Osteoblast (primary cell): ENCODE results near the gene RICTOR. TPM values are rescaled to one million over a fixed set of nuclear protein-coding genes. Genes with fewer than 3 reads are reported as not detected.

ENCODE experiments used
- DNase-seq: peaks from one replicate; pipeline ENCODE4 v3.0.0; 2011; ENCODE audit warnings: low spot score, mixed read lengths; ENCODE audit not compliant: insufficient read length; ENCODE audit errors: missing footprints
- H2AFZ ChIP-seq: 2 replicates; pipeline ENCODE4 v1.6.0; 2011; ENCODE audit warnings: mild to moderate bottlenecking, low read length
- H3K27ac ChIP-seq: 2 replicates; pipeline ENCODE4 v1.5.1; 2011; ENCODE audit warnings: mild to moderate bottlenecking, low read depth, low read length, moderate library complexity
- H3K27me3 ChIP-seq: 2 replicates; pipeline ENCODE4 v1.6.0; 2012; ENCODE audit warnings: mild to moderate bottlenecking, control low read depth, inconsistent platforms, low read length, moderate library complexity; ENCODE audit not compliant: insufficient read depth
- H3K36me3 ChIP-seq: 2 replicates; pipeline ENCODE4 v1.5.1; 2011; ENCODE audit warnings: mild to moderate bottlenecking, low read length, control low read depth, moderate library complexity; ENCODE audit not compliant: insufficient read depth
- H3K4me1 ChIP-seq: 2 replicates; pipeline ENCODE4 v1.5.1; 2011; ENCODE audit warnings: mild to moderate bottlenecking, low read length, control low read depth, moderate library complexity; ENCODE audit not compliant: insufficient read depth
- H3K4me2 ChIP-seq: 2 replicates; pipeline ENCODE4 v1.6.0; 2011; ENCODE audit warnings: mild to moderate bottlenecking, low read length; ENCODE audit not compliant: insufficient read depth
- H3K4me3 ChIP-seq: fragments of 200-600 bp; sonication (generic); 3 replicates; pipeline ENCODE4 v1.5.1; 2012; ENCODE audit warnings: mild to moderate bottlenecking, low read length, inconsistent platforms; ENCODE audit not compliant: insufficient read depth
- H3K79me2 ChIP-seq: 2 replicates; pipeline ENCODE4 v1.6.0; 2012; ENCODE audit warnings: mild to moderate bottlenecking, low read length, control low read depth, inconsistent platforms; ENCODE audit not compliant: insufficient read depth
- H3K9me3 ChIP-seq: 2 replicates; pipeline ENCODE4 v1.5.1; 2011; ENCODE audit warnings: low read depth, low read length, control low read depth
- H4K20me1 ChIP-seq: 2 replicates; pipeline ENCODE4 v1.6.0; 2012; ENCODE audit warnings: mild to moderate bottlenecking, low read length, control low read depth; ENCODE audit not compliant: insufficient read depth
- CTCF ChIP-seq: IDR thresholded peaks from 2 replicates; pipeline ENCODE4 v1.5.1; 2011; ENCODE audit warnings: mild to moderate bottlenecking, low read depth, low read length, moderate library complexity; ENCODE audit errors: extremely low read depth
- total RNA-seq: library from RNA; depleted of rRNA; stranded (reverse); fragments of >200 nt; gene quantifications from 2 replicates; pipeline ENCODE4 v1.2.3, GENCODE V29; 2012

RICTOR gene
- total RNA-seq, 1 donor = 46.7 TPM

GRCh38 chr5:39023121-39023520 lies 51.1 kb downstream of the RICTOR start:
- H3K4me1 ChIP-seq = no peaks in the 10 kb centered on the region
- peaks cover 63% of the 10 kb centered on the region for H3K79me2 ChIP-seq
- H4K20me1 ChIP-seq = peaks cover 9% of the 10 kb centered on the region
- no peaks in the 10 kb centered on the region for H3K36me3 ChIP-seq
- no peaks in the 10 kb centered on the region for H3K9me3 ChIP-seq
- H3K4me2 ChIP-seq = no peak overlapping the region
- no peak overlapping the region for H3K4me3 ChIP-seq
- H2AFZ ChIP-seq = no peak overlapping the region
- H3K27me3 ChIP-seq = no peaks in the 10 kb centered on the region
- no peak for DNase-seq
- TF ChIP-seq CTCF = no peak
- no peak overlapping the region for H3K27ac ChIP-seq

GRCh38 chr5:39022151-39022550 lies 52.0 kb downstream of the RICTOR start:
- no peaks in the 10 kb centered on the region for H3K36me3 ChIP-seq
- no peaks in the 10 kb centered on the region for H3K9me3 ChIP-seq
- H3K27ac ChIP-seq = no peak overlapping the region
- no peak overlapping the region for H2AFZ ChIP-seq
- H4K20me1 ChIP-seq = peaks cover 9% of the 10 kb centered on the region
- H3K27me3 ChIP-seq = no peaks in the 10 kb centered on the region
- H3K4me1 ChIP-seq = no peaks in the 10 kb centered on the region
- H3K79me2 ChIP-seq = peaks cover 63% of the 10 kb centered on the region
- no peak for DNase-seq
- no peak overlapping the region for H3K4me2 ChIP-seq
- no peak overlapping the region for H3K4me3 ChIP-seq
- no peak for TF ChIP-seq CTCF

- Histone ChIP-seq H3K27ac (no peak overlapping the region), H3K4me2 (no peak overlapping the region), H3K4me3 (no peak overlapping the region), H3K4me1 (peaks cover 6% of the 10 kb centered on the region), H4K20me1 (peaks cover 9% of the 10 kb centered on the region), H3K9me3 (no peaks in the 10 kb centered on the region), H3K79me2 (peaks cover 61% of the 10 kb centered on the region), H3K36me3 (no peaks in the 10 kb centered on the region), H2AFZ (no peak overlapping the region), H3K27me3 (no peaks in the 10 kb centered on the region)
- TF ChIP-seq CTCF = no peak
- DNase-seq = no peak
These were observed 52.8 kb downstream of the RICTOR start for GRCh38 chr5:39021413-39021812.

- peaks cover 51% of the 10 kb centered on the region for H3K79me2 ChIP-seq
- no peak overlapping the region for H3K27ac ChIP-seq
- no peaks in the 10 kb centered on the region for H3K27me3 ChIP-seq
- no peaks in the 10 kb centered on the region for H3K36me3 ChIP-seq
- H3K4me3 ChIP-seq = no peak overlapping the region
- H3K4me1 ChIP-seq = peaks cover 16% of the 10 kb centered on the region
- H4K20me1 ChIP-seq = peaks cover 6% of the 10 kb centered on the region
- no peak overlapping the region for H2AFZ ChIP-seq
- no peak for DNase-seq
- no peaks in the 10 kb centered on the region for H3K9me3 ChIP-seq
- H3K4me2 ChIP-seq = no peak overlapping the region
- no peak for TF ChIP-seq CTCF
These were observed 53.7 kb downstream of the RICTOR start for GRCh38 chr5:39020458-39020857.
